AG04449 (cell line): ENCODE measurements around the gene TMEM60.

ENCODE experiments used
- CTCF ChIA-PET: fragments of 350-600 bp; formaldehyde crosslinking; extraction: SDS; loops from one replicate; lab custom pipeline; 2021; ENCODE audit warnings: antibody characterized with exemption; lab: Yijun Ruan, JAX
- POLR2A ChIA-PET: fragments of 400-600, 350-600 bp; formaldehyde crosslinking; extraction: SDS; loops from one replicate; lab custom pipeline; 2020; ENCODE audit warnings: antibody characterized with exemption, inconsistent platforms; lab: Yijun Ruan, JAX
- DNase-seq: peaks from one replicate; pipeline ENCODE4 v3.0.0-alpha.2; 2010; ENCODE audit warnings: low read depth, low spot score
- H3K4me3 ChIP-seq: 2 replicates; pipeline ENCODE4 v1.5.1; 2011; ENCODE audit warnings: low read depth, mild to moderate bottlenecking, control low read depth, low read length
- CTCF ChIP-seq: IDR thresholded peaks from one replicate; pipeline ENCODE4 v1.5.1; 2011; ENCODE audit warnings: mild to moderate bottlenecking, moderate library complexity, low read length, control low read depth, inconsistent platforms; ENCODE audit not compliant: insufficient read depth; ENCODE audit errors: missing control alignments

The TMEM60 gene

GRCh38 chr7:77820967-77821366 lies 22.7 kb upstream of the TMEM60 start:
- DNase-seq, result no peak
- H3K4me3 ChIP-seq, result no peak overlapping the region
- ChIA-PET POLR2A (no interaction called here), CTCF (no interaction called here)
- TF ChIP-seq CTCF, result no peak

GRCh38 chr7:77819021-77819420 lies 20.8 kb upstream of the TMEM60 start:
- DNase-seq, result no peak
- no peak overlapping the region for H3K4me3 ChIP-seq
- no peak for TF ChIP-seq CTCF
- ChIA-PET CTCF (interaction anchor here (0.9 kb wide), 1 partner anchor 167 kb away, joined by 3 read pairs; no protein-coding TSS in a partner anchor), POLR2A (no interaction called here)

GRCh38 chr7:77813180-77813579 lies 14.9 kb upstream of the TMEM60 start:
- CTCF ChIA-PET, result interaction anchor here (0.8 to 1.6 kb wide), 3 partner anchors 11 to 162 kb away, joined by 3 to 8 read pairs (median 4); partner anchors contain the start of genes PHTF2 and TMEM60
- POLR2A ChIA-PET, result interaction anchor here (0.7 kb wide), 1 partner anchor 61 kb away, joined by 3 read pairs; no protein-coding TSS in a partner anchor
- no peak overlapping the region for H3K4me3 ChIP-seq
- DNase-seq, result no peak
- TF ChIP-seq CTCF, result no peak

GRCh38 chr7:77812290-77812685 lies 14.1 kb upstream of the TMEM60 start:
- ChIA-PET CTCF (interaction anchor here (0.8 to 1.0 kb wide), 2 partner anchors 13 to 161 kb away, joined by 4 to 6 read pairs; partner anchors contain the start of genes PHTF2 and TMEM60), POLR2A (interaction anchor here (0.7 kb wide), 1 partner anchor 22 kb away, joined by 7 read pairs; no protein-coding TSS in a partner anchor)
- peak; percentile 81 for DNase-seq
- TF ChIP-seq CTCF, result no peak
- no peak overlapping the region for H3K4me3 ChIP-seq

GRCh38 chr7:77811516-77812289 lies 13.5 kb upstream of the TMEM60 start:
- no peak for DNase-seq
- POLR2A ChIA-PET, result interaction anchor here (0.7 kb wide), 1 partner anchor 23 kb away, joined by 7 read pairs; no protein-coding TSS in a partner anchor
- CTCF ChIA-PET, result interaction anchor here (0.8 to 1.0 kb wide), 2 partner anchors 13 to 160 kb away, joined by 4 to 6 read pairs; partner anchors contain the start of genes PHTF2 and TMEM60
- no peak for TF ChIP-seq CTCF
- no peak overlapping the region for H3K4me3 ChIP-seq

- no peak for TF ChIP-seq CTCF
- CTCF ChIA-PET, result no interaction called here
- no peak overlapping the region for H3K4me3 ChIP-seq
- POLR2A ChIA-PET, result no interaction called here
- DNase-seq, result no peak
Measured at GRCh38 chr7:77808517-77808916, 10.3 kb upstream of the TMEM60 start.
